ENCODE results near the gene HOXA13.

The HOXA13 gene

GRCh38 chr7:27188386-27189294, 11.3 kb downstream of the HOXA13 start:
- in situ Hi-C loops (cut with MboI; ENCODE audit: low sequenced_read_pairs, unreplicated experiment), result no loop called here
- TF ChIP-seq CTCF (IDR thresholded peaks at IDR 0.05; ENCODE audit: borderline replicate concordance, control extremely low read depth, extremely low read depth, insufficient read depth, missing control alignments), result no peak
- DNase-seq (ENCODE audit: low spot score), result no peak

GRCh38 chr7:27187475-27188385, 12.2 kb downstream of the HOXA13 start:
- in situ Hi-C loops (cut with MboI; ENCODE audit: low sequenced_read_pairs, unreplicated experiment), result no loop called here

GRCh38 chr7:27186668-27187474, 13.0 kb downstream of the HOXA13 start:
- in situ Hi-C loops (cut with MboI; ENCODE audit: low sequenced_read_pairs, unreplicated experiment), result no loop called here
- DNase-seq (ENCODE audit: low spot score), result no peak
- no peak for TF ChIP-seq CTCF (IDR thresholded peaks at IDR 0.05; ENCODE audit: borderline replicate concordance, control extremely low read depth, extremely low read depth, insufficient read depth, missing control alignments)

More at GRCh38 chr7:27187475-27188385, 12.2 kb downstream of the HOXA13 start:
- no peak for TF ChIP-seq CTCF (IDR thresholded peaks at IDR 0.05; ENCODE audit: borderline replicate concordance, control extremely low read depth, extremely low read depth, insufficient read depth, missing control alignments)
- no peak for DNase-seq (ENCODE audit: low spot score)

- in situ Hi-C loops (cut with MboI; ENCODE audit: low sequenced_read_pairs, unreplicated experiment), result no loop called here
- TF ChIP-seq CTCF (IDR thresholded peaks at IDR 0.05; ENCODE audit: borderline replicate concordance, control extremely low read depth, extremely low read depth, insufficient read depth, missing control alignments), result no peak
- no peak for DNase-seq (ENCODE audit: low spot score)
These were observed 13.8 kb downstream of the HOXA13 start for GRCh38 chr7:27185854-27186667.

GRCh38 chr7:27185013-27185853, 14.7 kb downstream of the HOXA13 start, which contains the start of gene HOXA11:
Gene HOXA11, minus strand, starts transcription at chr7:27185232. Its CDS starts 88 bp downstream, at chr7:27185144.
- in situ Hi-C loops (cut with MboI; ENCODE audit: low sequenced_read_pairs, unreplicated experiment), result no loop called here
- no peak for TF ChIP-seq CTCF (IDR thresholded peaks at IDR 0.05; ENCODE audit: borderline replicate concordance, control extremely low read depth, extremely low read depth, insufficient read depth, missing control alignments)
- DNase-seq (ENCODE audit: low spot score), result no peak
